NCI-H1417 treated with DMSO at 0.1 percent for 48 hours (cell line): ENCODE measurements around the gene CYP26A1.
"Not testable (repeated sequence)": the region's sequence is repeated elsewhere in the genome, so short reads cannot be mapped to it uniquely, and the experiment has no call there.

ENCODE experiments used
- DNase-seq: peaks from one replicate; lab custom pipeline; 2025; lab: John Stamatoyannopoulos, UW

The CYP26A1 gene

GRCh38 chr10:93080350-93081046 is 6.8 kb downstream of the CYP26A1 start:
- no peak for DNase-seq

- no peak for DNase-seq
Measured at GRCh38 chr10:93081318-93081717, 7.6 kb downstream of the CYP26A1 start.

GRCh38 chr10:93081834-93082233 is 8.1 kb downstream of the CYP26A1 start:
- no peak for DNase-seq

GRCh38 chr10:93083743-93084539 is 10.2 kb downstream of the CYP26A1 start:
- DNase-seq = no peak

GRCh38 chr10:93085272-93085859 is 11.7 kb downstream of the CYP26A1 start:
- DNase-seq = no peak

- DNase-seq = no peak
Measured at GRCh38 chr10:93086289-93086688, 12.6 kb downstream of the CYP26A1 start.

- no peak for DNase-seq
Measured at GRCh38 chr10:93087846-93088245, 14.2 kb downstream of the CYP26A1 start.

- no peak for DNase-seq
Measured at GRCh38 chr10:93088466-93088865, 14.8 kb downstream of the CYP26A1 start.

- DNase-seq = no peak
Measured at GRCh38 chr10:93090619-93091018, 16.9 kb downstream of the CYP26A1 start.

- DNase-seq = no peak
Measured at GRCh38 chr10:93091960-93092359, 18.3 kb downstream of the CYP26A1 start.

GRCh38 chr10:93095225-93095624 is 21.5 kb downstream of the CYP26A1 start:
- no peak for DNase-seq

- DNase-seq = no peak
Measured at GRCh38 chr10:93096901-93097300, 23.2 kb downstream of the CYP26A1 start.

GRCh38 chr10:93097386-93097785 is 23.7 kb downstream of the CYP26A1 start:
- DNase-seq = no peak

GRCh38 chr10:93098816-93099215 is 25.1 kb downstream of the CYP26A1 start:
- DNase-seq = no peak

- DNase-seq = no peak
Measured at GRCh38 chr10:93099670-93100069, 26.0 kb downstream of the CYP26A1 start.

GRCh38 chr10:93101148-93101547 is 27.5 kb downstream of the CYP26A1 start:
- DNase-seq = not testable (repeated sequence)

GRCh38 chr10:93103953-93104352 is 30.3 kb downstream of the CYP26A1 start:
- no peak for DNase-seq

- DNase-seq = no peak
Measured at GRCh38 chr10:93106631-93107072, 33.0 kb downstream of the CYP26A1 start.

- DNase-seq = no peak
Measured at GRCh38 chr10:93110472-93111146, 36.9 kb downstream of the CYP26A1 start.

GRCh38 chr10:93113042-93113441 is 39.3 kb downstream of the CYP26A1 start:
- DNase-seq = no peak

GRCh38 chr10:93115661-93116383 is 42.1 kb downstream of the CYP26A1 start:
- DNase-seq = no peak

- DNase-seq = no peak
Measured at GRCh38 chr10:93121311-93121710, 47.6 kb downstream of the CYP26A1 start.
